Panc1 (cell line): ENCODE results near the gene KCNA3.

Experiments
- CTCF ChIP-seq: fragments of 450-650 bp; IDR thresholded peaks from 2 replicates; pipeline ENCODE4 v1.5.1; 2017; ENCODE audit warnings: mild to moderate bottlenecking
- POLR2AphosphoS5 ChIP-seq: IDR thresholded peaks from 2 replicates; pipeline ENCODE4 v1.6.1; 2012; ENCODE audit warnings: mild to moderate bottlenecking, low read depth, low read length, moderate library complexity
- REST ChIP-seq, 2 experiments: IDR thresholded peaks; 2 replicates each; pipeline ENCODE4 v1.6.1; 2011 to 2012; ENCODE audit warnings: low read depth in 2 of 2, control low read depth in 1 of 2, low read length in 1 of 2, mild to moderate bottlenecking in 1 of 2, moderate library complexity in 1 of 2; ENCODE audit not compliant: insufficient read depth in 1 of 2
- SIN3A ChIP-seq: IDR thresholded peaks from 2 replicates; pipeline ENCODE4 v1.6.1; 2012; ENCODE audit warnings: low read depth, mild to moderate bottlenecking, low read length, moderate library complexity, borderline replicate concordance; ENCODE audit not compliant: insufficient read depth
- TCF7L2 ChIP-seq: IDR thresholded peaks from 2 replicates; pipeline ENCODE4 v1.6.1; 2011; ENCODE audit warnings: mild to moderate bottlenecking, low read depth, low read length, inconsistent platforms

GRCh38 chr1:110631836-110632620, 42.7 kb downstream of the KCNA3 start:
- no peak for TF ChIP-seq REST (IDR thresholded peaks at IDR 0.05; ENCODE audit: insufficient read depth in 1 of 2, low read depth in 2 of 2, low read length in 1 of 2)
- TF ChIP-seq POLR2AphosphoS5, result no peak
- no peak for TF ChIP-seq CTCF
- TF ChIP-seq SIN3A, result no peak
- TF ChIP-seq TCF7L2, result no peak
